GM19239 (cell line): ENCODE data around the gene DNAJB8.

Experiments used
- DNase-seq: peaks from one replicate; pipeline ENCODE4 v3.0.0; 2011; ENCODE audit warnings: low spot score; ENCODE audit not compliant: insufficient read length
- FAIRE-seq: peaks from 2 replicates; lab custom pipeline; 2011; peaks lifted over from hg19 to GRCh38; lab: Jason Lieb, UNC

DNAJB8 gene

DNA sequence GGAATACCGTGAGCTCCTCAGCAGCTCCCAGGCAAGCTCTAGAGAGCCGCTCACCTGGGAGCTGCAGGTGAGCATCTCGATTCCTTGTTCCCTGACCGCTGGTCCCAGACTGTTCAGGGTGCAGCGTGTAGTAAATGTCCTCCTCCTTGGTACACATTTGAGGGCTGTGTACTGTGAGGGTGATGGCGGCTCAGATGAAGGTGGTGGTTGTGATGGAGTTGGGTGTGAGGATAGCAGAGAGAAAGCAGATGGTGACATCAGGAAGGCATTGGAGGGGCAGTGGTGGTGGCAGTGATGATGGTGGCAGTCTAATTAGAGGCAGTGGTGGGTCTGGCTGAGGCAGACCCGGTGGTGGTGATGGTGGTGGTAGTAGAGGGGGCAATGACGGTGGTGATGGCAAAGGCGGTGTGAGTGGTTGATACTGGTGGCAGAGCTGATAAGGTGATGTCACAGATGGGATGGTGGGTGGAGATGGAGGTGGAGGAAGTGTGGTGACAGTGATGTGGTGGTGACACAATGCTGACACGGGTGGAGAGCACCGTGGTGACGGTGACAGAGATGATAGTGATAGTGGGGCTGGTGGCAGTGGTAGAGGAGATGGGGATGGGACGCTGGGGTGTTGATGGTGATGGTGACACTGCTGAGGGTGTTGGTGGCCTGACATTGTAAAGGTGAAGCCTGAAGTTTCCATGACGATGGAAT is at the start of gene DNAJB8:
Gene DNAJB8 (minus strand): TSS at position 51 of the 702 bp plus-strand sequence. CDS start 3,645 bp downstream, outside the sequence.
- FAIRE-seq (no peak), DNase-seq (no peak)

DNA sequence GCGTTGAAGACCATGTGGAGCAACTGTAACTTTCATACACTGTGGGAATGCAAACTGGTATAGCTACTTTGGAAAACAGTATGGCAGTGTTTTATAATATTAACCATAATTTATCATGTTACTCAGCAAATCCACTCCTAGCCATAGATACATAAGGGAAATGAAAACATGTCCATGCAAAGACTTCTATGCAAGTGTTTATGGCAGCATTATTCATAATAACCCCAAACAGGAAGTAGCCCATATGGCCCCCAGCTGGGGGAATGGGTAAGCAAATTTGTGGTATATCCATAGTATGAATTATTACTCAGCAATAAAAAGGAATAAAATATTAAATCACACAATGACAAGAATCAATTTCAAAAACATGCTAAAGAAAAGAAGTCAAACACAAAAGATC is 49.3 kb upstream of the DNAJB8 start:
- no peak for FAIRE-seq
- DNase-seq: no peak

DNA sequence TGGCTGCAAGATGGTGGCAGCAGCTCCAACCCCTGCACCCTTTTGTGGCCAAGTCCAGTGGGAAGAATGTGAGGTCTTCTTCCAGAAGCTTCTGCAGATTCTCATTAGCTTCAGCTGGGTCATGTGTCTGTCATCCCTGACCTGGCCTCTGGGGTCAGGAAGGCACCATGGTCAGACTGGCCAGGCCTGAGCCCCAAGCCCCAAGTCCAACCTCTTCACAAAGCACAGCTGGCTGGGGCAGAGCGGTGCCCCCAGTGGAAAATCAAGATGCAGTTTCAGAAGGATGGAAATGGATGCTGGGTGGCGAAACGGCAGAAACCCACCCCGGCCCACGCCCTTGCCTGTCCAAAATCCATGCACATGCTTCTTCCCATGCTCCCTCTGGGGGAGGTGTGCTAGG is 42.2 kb upstream of the DNAJB8 start:
- DNase-seq: no peak
- FAIRE-seq: no peak

DNA sequence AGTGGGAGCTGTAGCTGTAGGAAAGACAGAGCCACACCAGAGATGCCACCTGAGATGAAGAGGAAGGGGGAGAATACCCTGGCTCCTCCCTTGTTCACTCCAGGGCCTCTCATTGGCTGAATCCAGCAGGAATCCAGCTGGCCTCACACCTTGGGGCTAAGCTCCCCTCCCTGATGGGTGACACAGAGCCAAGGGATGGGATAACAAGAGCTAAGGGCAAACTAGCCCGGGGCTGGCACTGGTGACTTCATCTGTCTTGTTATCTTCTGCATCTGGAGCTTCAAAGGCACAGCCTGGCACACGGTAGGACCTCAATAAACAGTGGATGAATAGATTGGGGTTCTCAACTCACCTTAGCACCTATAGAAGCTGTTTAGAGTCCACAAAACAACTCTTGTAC is 40.1 kb upstream of the DNAJB8 start:
- FAIRE-seq (no peak), DNase-seq (no peak)

DNA sequence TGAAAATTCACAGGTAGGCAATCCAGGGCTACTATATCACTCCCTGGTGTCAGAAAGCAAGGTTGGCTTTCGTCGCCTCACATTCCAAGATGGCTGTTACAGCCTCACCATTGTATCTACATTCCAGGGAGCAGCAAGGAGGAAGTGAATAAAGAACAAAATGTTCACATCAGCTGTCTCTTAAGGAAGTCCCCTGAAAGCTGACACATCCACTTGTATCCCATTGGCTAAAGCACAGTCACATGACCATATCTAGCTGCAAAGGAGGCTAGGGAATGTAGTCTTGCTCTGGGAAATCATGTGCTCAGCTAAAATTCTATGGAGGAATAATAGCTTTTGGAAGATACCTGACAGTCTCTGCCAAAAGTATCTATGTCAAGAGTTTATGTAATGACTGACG is 39.1 kb upstream of the DNAJB8 start:
- DNase-seq (no peak), FAIRE-seq (no peak)

DNA sequence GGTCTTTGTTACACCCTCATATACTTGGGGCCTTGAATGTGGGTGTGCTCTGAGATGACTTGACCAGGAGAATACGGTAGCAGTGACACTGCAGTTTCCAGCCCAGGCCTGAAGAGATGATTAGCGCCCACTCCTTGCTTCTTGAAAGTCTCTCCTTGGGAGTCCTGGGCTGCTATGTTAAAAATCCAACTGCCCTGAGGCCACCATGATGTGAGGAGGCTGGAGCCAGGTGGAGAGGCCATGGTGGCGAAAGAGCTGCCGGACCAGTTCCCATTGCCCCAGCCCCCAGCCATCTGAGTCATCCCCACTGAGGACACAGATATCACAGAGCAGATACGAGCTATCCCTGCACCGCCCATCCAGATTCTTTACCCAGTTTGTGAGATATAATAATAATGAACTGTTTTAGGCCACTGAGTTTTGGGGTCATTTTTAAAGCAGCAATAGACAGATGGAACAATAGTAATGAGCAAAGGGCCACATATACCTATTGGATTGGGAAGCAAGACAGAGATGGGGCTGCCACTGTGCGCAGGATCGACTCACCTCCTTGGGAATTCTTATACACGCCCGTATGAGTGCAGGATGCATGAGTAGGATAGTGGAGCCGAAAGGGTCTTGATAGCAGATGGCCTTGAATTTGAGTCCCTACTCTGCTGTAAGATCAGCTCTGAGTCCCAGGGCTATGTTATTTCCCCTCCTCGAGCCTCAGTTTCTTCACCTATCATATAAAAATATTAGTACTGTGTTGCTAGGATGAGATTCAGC is 38.5 kb upstream of the DNAJB8 start:
- DNase-seq: no peak
- no peak for FAIRE-seq

DNA sequence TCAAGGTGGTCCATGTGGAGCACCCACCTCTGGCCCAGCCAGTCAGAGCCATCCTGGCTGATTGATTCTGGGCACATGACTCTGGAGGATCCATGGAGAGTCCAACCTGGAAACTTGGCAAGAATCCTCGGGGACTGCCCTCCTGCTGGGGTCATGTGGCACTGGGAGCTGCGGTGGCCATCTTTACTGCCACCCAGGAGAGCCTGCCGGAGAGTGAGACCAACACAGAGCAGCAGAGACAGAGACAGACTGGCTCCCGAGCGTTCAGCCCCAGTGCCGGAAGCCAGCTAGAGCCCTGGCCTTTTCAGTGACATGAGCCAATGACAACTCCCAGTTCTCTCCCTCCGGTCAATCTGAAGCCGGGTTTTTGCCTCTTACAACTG is 37.8 kb upstream of the DNAJB8 start:
- DNase-seq: no peak
- FAIRE-seq: no peak

DNA sequence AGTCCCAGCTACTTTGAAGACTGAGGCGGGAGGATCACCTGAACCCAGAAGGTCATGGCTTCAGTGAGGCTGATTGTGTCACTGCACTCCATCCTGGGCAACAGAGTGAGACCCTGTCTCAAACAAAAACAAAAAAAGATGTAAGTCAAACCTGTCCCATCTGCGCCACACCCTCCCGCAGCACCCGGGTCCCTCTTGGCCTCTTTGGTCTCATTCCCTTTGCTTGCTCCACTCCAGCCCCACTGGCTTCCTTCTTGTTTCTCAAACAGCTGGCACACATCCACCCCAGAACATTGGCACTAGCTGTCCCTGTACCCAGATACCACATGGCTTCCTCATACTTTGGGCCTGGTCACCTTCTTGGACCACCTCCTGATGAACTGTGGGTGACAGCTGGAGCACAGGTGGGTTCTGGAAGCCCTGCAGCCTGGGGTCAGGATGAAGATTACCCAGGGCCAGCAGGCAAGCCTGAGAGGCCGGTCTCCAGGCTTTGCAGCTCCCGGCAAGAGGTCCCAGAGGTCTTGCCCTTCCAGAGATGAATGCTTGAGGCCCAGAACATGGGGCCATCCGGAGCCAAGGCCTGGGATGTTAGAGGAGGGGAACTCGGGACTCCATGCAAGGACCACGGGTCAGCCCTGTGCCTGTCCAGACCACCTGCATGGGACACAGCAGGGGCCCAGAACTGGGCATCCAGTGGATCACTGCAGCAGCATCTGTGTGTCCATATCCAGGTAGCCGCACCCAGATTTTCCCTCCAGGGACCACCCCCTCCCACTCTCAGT is 37.3 kb upstream of the DNAJB8 start:
- DNase-seq (no peak), FAIRE-seq (no peak)

DNA sequence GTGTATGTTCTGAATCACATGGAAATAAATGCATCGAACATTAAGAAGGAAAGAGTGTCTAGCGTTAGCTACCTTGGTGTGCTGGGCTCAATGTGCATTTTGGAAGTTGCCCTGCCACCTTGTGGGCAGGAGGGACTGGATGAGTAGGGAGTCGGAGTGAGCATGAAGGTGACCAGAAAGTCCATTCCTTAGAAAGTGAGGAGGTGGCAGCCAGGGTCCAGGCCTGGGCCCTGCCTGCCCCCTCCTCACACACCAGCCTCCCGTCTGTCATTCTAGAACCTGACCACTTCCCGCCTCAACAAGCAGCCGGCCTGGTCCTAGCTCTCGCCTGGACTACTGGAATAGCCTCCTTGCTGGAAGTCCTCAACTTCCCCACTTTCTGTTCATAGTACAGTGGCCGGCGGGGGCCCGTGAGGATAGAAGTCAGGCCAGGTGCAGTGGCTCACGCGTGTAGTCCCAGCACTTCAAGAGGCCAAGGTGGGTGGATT is 36.5 kb upstream of the DNAJB8 start:
- DNase-seq (no peak), FAIRE-seq (no peak)

DNA sequence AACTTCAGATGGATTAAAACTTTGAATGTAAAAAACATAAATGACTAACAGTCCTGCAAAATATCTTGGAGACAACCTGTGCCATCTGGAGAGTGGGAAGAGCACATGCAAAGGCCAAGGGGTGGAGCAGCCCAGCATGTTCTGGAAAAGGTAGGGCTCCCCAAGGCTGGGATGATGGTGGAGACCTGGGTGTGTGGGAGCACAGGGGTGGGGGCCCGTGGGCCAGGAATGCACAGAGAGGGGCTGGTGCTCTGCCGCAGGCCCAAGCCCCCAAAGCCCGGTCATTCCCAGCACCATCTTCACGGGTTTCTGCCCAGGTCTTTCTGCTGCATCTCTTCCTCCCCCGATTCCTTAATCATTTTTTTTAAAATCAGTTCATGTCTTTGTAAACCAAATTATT is 36.0 kb upstream of the DNAJB8 start:
- DNase-seq (no peak), FAIRE-seq (no peak)

DNA sequence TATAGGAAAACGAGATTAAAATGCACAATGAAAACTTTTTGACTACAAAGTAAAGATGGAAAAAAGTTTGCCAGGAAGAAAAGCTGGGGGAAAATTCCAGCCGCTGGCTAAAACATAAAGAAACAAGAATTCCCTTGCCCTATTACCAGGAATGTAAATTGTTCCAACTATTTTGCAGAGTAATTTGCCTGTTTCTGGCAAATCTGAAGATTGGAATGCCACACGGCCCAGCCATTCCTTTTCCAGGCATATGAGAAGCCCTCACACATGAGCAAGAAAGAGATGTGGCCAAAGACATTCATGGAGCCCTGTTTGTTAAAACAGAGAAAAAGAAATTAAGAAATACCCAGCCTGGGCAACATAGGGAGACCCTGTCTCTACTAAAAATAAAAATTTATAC is 34.7 kb upstream of the DNAJB8 start:
- DNase-seq: no peak
- FAIRE-seq: no peak

DNA sequence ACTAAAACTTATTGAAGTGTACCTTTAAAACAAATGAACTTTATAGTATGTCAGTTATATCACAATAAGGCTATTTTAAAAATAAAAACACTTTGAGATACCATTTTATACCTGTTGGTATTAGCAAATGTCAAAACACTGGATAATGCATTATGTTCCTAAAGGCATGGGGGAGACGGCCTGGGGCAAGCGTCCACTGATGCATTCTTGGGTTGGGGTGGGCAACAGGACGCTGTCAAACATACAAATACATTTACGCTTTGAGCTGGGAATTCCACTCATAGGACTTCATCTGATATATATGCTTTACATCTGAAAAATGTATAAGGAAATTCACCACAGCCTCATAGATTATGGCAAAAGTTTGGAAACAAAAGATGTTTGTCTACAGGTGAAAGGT is 33.9 kb upstream of the DNAJB8 start:
- DNase-seq: no peak
- no peak for FAIRE-seq

DNA sequence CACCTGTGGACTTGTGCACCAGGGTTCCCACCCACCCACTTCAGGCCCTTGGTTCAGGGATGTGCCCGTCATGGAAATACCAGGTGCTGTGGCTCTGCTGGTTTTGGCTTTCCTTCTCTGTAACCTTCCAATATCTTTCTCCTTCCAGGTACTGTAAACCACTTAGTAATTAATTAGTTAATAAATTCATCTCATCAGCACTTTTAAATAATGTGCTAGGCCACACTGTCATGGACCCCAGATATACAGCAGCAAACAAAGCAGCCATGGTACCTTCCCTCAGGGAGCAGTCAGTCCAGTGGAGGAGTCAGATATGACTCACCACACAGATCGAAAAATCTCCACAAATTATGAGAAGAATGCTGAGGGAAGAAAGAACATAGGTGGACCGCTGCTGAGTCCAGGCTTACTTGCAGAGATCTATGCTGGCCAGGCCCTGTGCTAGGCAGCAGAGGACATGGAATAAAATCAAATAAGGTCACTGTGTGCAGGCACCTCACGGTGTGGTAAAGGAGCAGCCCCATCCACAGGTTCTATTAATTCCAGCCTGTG is 33.1 kb upstream of the DNAJB8 start:
- DNase-seq: no peak
- no peak for FAIRE-seq

DNA sequence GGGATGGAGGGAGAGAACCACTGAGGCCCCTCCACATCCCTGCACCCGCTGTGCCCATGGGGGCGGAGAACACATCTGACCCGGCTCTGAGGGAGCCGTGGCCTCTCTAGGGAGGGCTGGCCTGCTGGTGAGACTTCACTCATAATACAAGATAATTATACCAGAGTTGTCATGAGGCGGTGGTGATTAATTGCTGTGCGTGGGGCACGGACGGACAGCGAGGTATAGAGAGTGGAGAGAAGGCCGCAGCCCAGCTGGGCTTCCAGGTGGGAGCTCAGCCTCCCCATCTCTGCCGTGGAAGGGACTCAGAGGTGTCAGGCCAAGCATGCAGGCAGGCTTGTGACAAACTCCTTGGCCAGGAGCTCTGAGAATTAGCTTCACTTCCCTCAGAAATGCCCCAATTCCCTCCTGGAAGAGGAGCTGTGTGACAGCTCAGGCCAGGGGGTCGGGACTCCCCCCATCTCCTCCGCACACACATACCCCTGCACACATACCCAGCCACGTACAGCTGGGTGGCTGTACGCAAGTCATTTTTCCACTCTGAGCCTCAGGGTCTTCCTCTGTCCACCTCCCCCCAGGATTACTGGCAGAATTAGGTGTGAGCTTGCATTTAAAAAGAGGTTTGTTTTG is 32.3 kb upstream of the DNAJB8 start:
- DNase-seq: no peak
- no peak for FAIRE-seq

DNA sequence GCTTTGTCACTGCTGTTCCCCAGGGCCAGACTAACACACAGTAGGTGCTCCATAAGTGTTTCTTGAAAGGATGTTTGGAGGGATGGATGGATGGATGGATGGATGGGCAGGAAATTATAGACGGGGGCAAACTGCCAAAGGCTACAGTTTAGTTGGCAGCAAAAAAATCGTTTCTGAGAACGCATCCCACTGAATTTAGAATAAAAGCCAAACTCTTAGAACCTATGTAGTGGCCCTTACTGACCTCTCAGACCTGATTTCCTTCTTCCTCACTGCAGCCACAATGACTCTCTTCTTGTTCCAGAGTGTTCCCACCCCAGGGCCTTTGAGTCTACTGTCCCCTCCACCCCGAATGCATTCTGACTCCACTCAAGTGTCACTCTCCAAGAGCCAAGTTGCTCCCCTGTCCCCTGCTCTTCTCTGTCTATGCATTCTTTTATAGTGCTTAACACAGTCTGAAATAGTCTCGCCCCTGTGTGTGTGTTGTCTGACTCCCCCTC is 31.5 kb upstream of the DNAJB8 start:
- DNase-seq (no peak), FAIRE-seq (no peak)

DNA sequence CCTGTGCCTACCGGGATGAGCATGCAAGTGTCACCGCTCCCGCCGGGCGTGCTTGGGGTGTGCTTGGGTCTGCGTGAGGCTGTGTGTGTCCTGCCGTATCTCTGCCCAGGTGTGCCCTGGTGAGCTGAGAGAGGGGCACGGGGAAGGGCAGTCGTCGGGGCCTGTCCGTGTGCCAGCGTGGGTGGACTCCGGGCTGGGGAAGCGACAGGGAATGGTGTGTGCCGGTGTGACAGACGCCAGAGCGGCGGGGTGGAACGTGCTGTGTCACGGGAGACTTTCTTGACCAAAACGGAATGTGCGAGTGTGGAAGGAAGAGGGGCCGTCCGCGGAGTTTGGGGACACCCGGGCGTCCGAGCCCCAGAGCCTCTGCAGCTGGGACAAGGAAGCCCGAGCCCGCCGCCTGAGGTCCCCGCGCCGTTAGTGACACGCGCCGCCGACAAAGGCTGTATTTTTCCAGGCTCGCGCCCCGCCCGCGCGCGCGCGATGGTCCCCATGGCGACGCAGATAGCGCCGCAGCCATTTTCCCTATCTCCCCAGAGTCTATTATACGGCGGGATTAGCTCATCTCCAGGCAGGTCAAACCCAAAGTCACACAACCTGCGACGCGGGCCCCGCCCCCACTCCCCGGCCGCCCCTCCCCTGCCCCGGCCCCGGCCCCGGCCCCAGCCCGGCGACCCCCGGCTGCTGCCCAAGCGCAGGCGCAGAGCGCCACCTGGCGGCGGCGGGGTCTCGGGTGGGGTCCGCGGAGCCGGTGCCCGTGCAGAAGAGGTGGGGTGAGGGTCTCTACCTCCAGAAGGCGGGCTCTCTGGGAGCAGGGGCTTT is 30.8 kb upstream of the DNAJB8 start:
- DNase-seq: peak; percentile 80
- no peak for FAIRE-seq

DNA sequence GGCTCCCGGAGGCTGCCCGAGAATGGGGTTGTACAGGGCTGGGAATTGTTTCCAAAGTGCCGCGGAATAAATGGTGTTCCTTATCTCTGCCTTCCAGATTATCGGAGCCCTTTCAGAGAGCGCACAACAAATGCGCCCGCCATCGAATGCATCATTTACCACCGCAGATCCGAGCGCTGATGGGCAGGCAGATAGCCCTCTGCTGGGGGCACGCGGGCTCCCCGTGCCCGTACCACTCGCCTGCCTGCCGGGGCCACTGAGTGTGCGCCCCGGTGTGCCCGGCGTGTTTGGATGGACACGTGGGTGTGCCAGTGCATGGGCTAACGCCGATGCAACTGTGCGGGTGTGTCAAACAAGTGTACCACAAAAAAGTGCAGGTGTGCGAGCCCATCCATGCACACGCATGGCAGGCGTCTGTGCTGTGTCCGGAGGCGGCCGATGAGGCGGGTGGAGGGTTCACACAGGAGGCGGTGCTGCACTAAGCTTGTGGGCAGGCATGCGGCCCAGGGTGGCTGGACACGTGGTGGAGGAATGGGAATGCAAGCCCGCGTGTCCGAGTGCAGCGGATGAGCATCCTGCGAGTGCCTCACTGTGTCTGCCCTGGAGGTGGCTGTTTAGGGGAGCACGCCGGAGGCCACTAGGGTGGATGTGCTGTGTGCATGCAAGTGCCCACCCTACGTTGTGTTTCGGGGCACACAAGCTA is 30.1 kb upstream of the DNAJB8 start:
- DNase-seq (no peak), FAIRE-seq (no peak)

DNA sequence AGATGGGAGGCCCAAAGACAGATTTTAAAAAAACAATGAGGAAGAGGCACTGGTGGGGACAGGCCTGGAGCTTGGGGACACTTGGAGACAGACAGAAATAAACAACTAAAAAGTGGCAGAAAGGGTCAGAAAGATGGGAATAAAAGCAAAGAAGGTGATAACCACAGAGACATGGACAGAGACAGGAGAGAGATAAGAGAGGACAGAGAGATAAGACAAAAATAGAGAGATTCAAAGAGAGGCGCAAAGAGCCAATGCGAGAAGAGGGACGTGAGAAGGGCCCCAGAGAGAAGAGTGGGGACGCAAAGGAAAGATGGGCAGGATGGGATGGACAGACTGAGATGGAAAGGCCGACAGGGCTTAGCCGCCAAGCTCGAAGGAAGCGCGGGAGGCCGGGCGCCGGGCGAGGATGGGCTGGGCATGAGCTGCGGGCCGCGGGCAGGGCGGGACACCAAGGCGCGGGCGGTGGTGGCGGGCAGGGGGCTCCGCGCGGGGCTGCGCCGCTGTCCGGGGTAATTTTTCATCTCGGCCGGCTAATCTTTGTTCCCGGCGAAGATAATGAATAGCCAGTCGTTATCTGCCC is 29.4 kb upstream of the DNAJB8 start:
- no peak for FAIRE-seq
- DNase-seq: no peak
